H1 (cell line): ENCODE results near the gene PPP1R1C. TPM values are rescaled to one million over a fixed set of nuclear protein-coding genes. Genes with fewer than 3 reads are reported as not detected.

Experiments
- CTCF ChIA-PET: fragments of 300-600 bp; sonication (Branson Sonifier 250); formaldehyde crosslinking; loops from one replicate; lab custom pipeline; 2021; ENCODE audit not compliant: partially characterized antibody; lab: Charles Lee
- POLR2A ChIA-PET: fragments of 300-600 bp; sonication (Branson Sonifier 250); formaldehyde crosslinking; loops from one replicate; lab custom pipeline; 2021; ENCODE audit warnings: inconsistent platforms; ENCODE audit not compliant: partially characterized antibody; lab: Charles Lee
- DNase-seq, 2 experiments: peaks; one replicate each; pipeline versions ENCODE4 v3.0.0 to v3.0.0-alpha.2; 2010 to 2022; ENCODE audit warnings: low spot score in 2 of 2, low read depth in 1 of 2, mixed read lengths in 1 of 2
- FAIRE-seq: peaks from 2 replicates; lab custom pipeline; 2011; peaks lifted over from hg19 to GRCh38; lab: Jason Lieb, UNC
- H2AFZ ChIP-seq: 2 replicates; pipeline ENCODE4 v1.8.1; 2012; ENCODE audit warnings: low read length, inconsistent platforms
- H2AK5ac ChIP-seq: 2 replicates; pipeline ENCODE4 v1.6.1; 2013; ENCODE audit warnings: low read depth, low read length
- H2BK120ac ChIP-seq: replicated peaks from 2 replicates; pipeline ENCODE3; 2013; ENCODE audit warnings: low read depth, low read length, inconsistent platforms
- H2BK12ac ChIP-seq: 2 replicates; pipeline ENCODE4 v1.6.1; 2013; ENCODE audit warnings: low read depth, low read length
- H2BK15ac ChIP-seq: 2 replicates; pipeline ENCODE4 v1.6.1; 2013; ENCODE audit warnings: low read length
- H2BK20ac ChIP-seq: 2 replicates; pipeline ENCODE4 v1.6.1; 2013; ENCODE audit warnings: low read length
- H2BK5ac ChIP-seq: 2 replicates; pipeline ENCODE4 v1.6.1; 2013; ENCODE audit warnings: low read depth, low read length
- H3K14ac ChIP-seq: 2 replicates; pipeline ENCODE4 v1.6.1; 2013; ENCODE audit warnings: inconsistent platforms; ENCODE audit not compliant: insufficient read length
- H3K18ac ChIP-seq: 2 replicates; pipeline ENCODE4 v1.6.1; 2013; ENCODE audit warnings: low read length; ENCODE audit errors: extremely low read depth
- H3K23ac ChIP-seq: 2 replicates; pipeline ENCODE4 v1.6.1; 2013; ENCODE audit warnings: inconsistent platforms; ENCODE audit not compliant: insufficient read length
- H3K23me2 ChIP-seq: 2 replicates; pipeline ENCODE4 v1.6.1; 2013; ENCODE audit warnings: low read depth, low read length
- H3K27ac ChIP-seq: 2 replicates; pipeline ENCODE4 v1.6.1; 2011; ENCODE audit warnings: low read depth, low read length, inconsistent platforms
- H3K27me3 ChIP-seq, 4 experiments: replicated peaks in 1 of 4; 1 replicate in 1 of 4; 2 replicates in 3 of 4; pipeline versions ENCODE4 v1.6.1 to v1.8.1; 2011 to 2013; ENCODE audit warnings: low read length in 3 of 4, mild to moderate bottlenecking in 3 of 4, inconsistent platforms in 2 of 4, mixed read lengths in 2 of 4, moderate library complexity in 1 of 4; ENCODE audit not compliant: control insufficient read depth in 3 of 4, insufficient read depth in 3 of 4; ENCODE audit errors: extremely low read depth in 1 of 4
- H3K36me3 ChIP-seq, 4 experiments: 2 replicates each; pipeline versions ENCODE4 v1.6.1 to v1.8.1; 2011 to 2013; ENCODE audit warnings: mild to moderate bottlenecking in 4 of 4, low read length in 3 of 4, moderate library complexity in 2 of 4, control low read depth in 1 of 4, inconsistent platforms in 1 of 4; ENCODE audit not compliant: insufficient read depth in 4 of 4, control insufficient read depth in 2 of 4
- H3K4ac ChIP-seq: replicated peaks from 2 replicates; pipeline ENCODE3; 2013; ENCODE audit warnings: low read length, low read depth, mixed read lengths, inconsistent platforms; ENCODE audit not compliant: insufficient read length
- H3K4me1 ChIP-seq, 4 experiments: replicated peaks in 1 of 4; 1 replicate in 1 of 4; 2 replicates in 3 of 4; pipeline versions ENCODE4 v1.6.1 to v1.8.1; 2011 to 2013; ENCODE audit warnings: low read length in 3 of 4, inconsistent platforms in 2 of 4, mixed read lengths in 1 of 4; ENCODE audit not compliant: insufficient read depth in 4 of 4, control insufficient read depth in 3 of 4
- H3K4me2 ChIP-seq, 2 experiments: 2 replicates each; pipeline versions ENCODE4 v1.6.1 to v1.8.1; 2011 to 2013; ENCODE audit warnings: low read depth in 2 of 2, low read length in 2 of 2, control low read depth in 1 of 2, inconsistent platforms in 1 of 2, mild to moderate bottlenecking in 1 of 2; ENCODE audit not compliant: insufficient read depth in 1 of 2
- H3K4me3 ChIP-seq, 4 experiments: fragments of 200-600, 300-600 bp in 1 of 4; sonication (generic), shearing (Covaris generic), sonication (Bioruptor Twin) in 1 of 4; 2 replicates each; pipeline versions ENCODE4 v1.5.1 to v1.8.1; 2011 to 2016; ENCODE audit warnings: low read length in 4 of 4, low read depth in 3 of 4, control low read depth in 2 of 4, inconsistent platforms in 2 of 4, mild to moderate bottlenecking in 2 of 4, mixed read lengths in 1 of 4, moderate library complexity in 1 of 4; ENCODE audit not compliant: insufficient read depth in 2 of 4; ENCODE audit errors: extremely low read depth in 1 of 4
- H3K56ac ChIP-seq: replicated peaks from 2 replicates; pipeline ENCODE3; 2013; ENCODE audit warnings: low read depth, mild to moderate bottlenecking, mixed read lengths, low read length, inconsistent platforms; ENCODE audit not compliant: insufficient read length
- H3K79me1 ChIP-seq: 2 replicates; pipeline ENCODE4 v1.6.1; 2013; ENCODE audit warnings: low read depth, low read length, control low read depth
- H3K79me2 ChIP-seq, 2 experiments: 2 replicates each; pipeline versions ENCODE4 v1.6.1 to v1.8.1; 2012 to 2013; ENCODE audit warnings: low read length in 2 of 2, mild to moderate bottlenecking in 2 of 2, inconsistent platforms in 1 of 2; ENCODE audit not compliant: insufficient read depth in 2 of 2, control insufficient read depth in 1 of 2
- H3K9ac ChIP-seq, 4 experiments: replicated peaks in 1 of 4; 1 replicate in 1 of 4; 2 replicates in 3 of 4; pipeline versions ENCODE4 v1.6.1 to v1.8.1; 2011 to 2013; ENCODE audit warnings: low read depth in 3 of 4, low read length in 3 of 4, control low read depth in 2 of 4, mild to moderate bottlenecking in 2 of 4, moderate library complexity in 2 of 4, inconsistent platforms in 1 of 4; ENCODE audit errors: extremely low read depth in 1 of 4
- H3K9me3 ChIP-seq, 2 experiments: 2 replicates each; pipeline versions ENCODE4 v1.6.1 to v1.8.1; 2012 to 2013; ENCODE audit warnings: mild to moderate bottlenecking in 2 of 2, moderate library complexity in 2 of 2, control low read depth in 1 of 2, inconsistent platforms in 1 of 2, low read depth in 1 of 2, low read length in 1 of 2, mixed read lengths in 1 of 2; ENCODE audit not compliant: insufficient read depth in 2 of 2
- H4K20me1 ChIP-seq, 2 experiments: replicated peaks in 1 of 2; 2 replicates each; pipeline versions ENCODE3 to v1.8.1; 2011 to 2013; ENCODE audit warnings: inconsistent platforms in 2 of 2, low read length in 2 of 2, mild to moderate bottlenecking in 1 of 2; ENCODE audit not compliant: insufficient read depth in 2 of 2, control insufficient read depth in 1 of 2
- H4K5ac ChIP-seq: 2 replicates; pipeline ENCODE4 v1.6.1; 2013; ENCODE audit warnings: low read length, low read depth, mixed read lengths, inconsistent platforms; ENCODE audit not compliant: insufficient read length
- H4K8ac ChIP-seq: 2 replicates; pipeline ENCODE4 v1.8.0; 2013; ENCODE audit warnings: mild to moderate bottlenecking, moderate library complexity, low read length, inconsistent platforms; ENCODE audit not compliant: insufficient read depth; ENCODE audit errors: extremely low read depth
- H4K91ac ChIP-seq: replicated peaks from 2 replicates; pipeline ENCODE3; 2013; ENCODE audit warnings: low read length, mixed read lengths, inconsistent platforms; ENCODE audit not compliant: insufficient read length
- GTF2F1 ChIP-seq: IDR thresholded peaks from 2 replicates; pipeline ENCODE4 v1.6.1; 2012; ENCODE audit warnings: low read depth, low read length, improper control_type of control experiment, borderline replicate concordance
- SRF ChIP-seq: IDR thresholded peaks from 2 replicates; pipeline ENCODE4 v1.6.1; 2011; ENCODE audit warnings: mild to moderate bottlenecking, low read depth, low read length, moderate library complexity
- TCF12 ChIP-seq: IDR thresholded peaks from 2 replicates; pipeline ENCODE4 v1.6.1; 2011; ENCODE audit warnings: low read depth, mild to moderate bottlenecking, low read length
- WGBS, 2 experiments: shearing (Covaris generic) in 1 of 2; methylation state at CpG; one replicate each; pipeline versions ENCODE4 v1.1.6 to v1.1.7; 2013 to 2015; ENCODE audit warnings: low lambda C conversion rate in 2 of 2, mixed read lengths in 2 of 2, inconsistent platforms in 1 of 2, low coverage in 1 of 2, missing lambda C conversion rate in 1 of 2; ENCODE audit not compliant: insufficient replicate concordance in 2 of 2, insufficient coverage in 1 of 2, insufficient read length in 1 of 2; ENCODE audit errors: extremely low coverage in 1 of 2, missing lambda C conversion rate in 1 of 2; 5-methylcytosine and 5-hydroxymethylcytosine counted together
- polyA plus RNA-seq, 7 experiments: library from polyadenylated mRNA; depleted of rRNA in 3 of 7; stranded (reverse) in 5 of 7; unstranded in 2 of 7; fragments of >200 nt in 5 of 7; fragments of 200-250 nt in 2 of 7; gene quantifications; 1 replicate in 5 of 7; 2 replicates in 1 of 7; 4 replicates in 1 of 7; pipeline versions ENCODE4 v1.2.1 to v1.2.3, GENCODE V29; 2011 to 2013; ENCODE audit warnings: missing spikeins in 2 of 7, mixed read lengths in 2 of 7
- total RNA-seq: library from RNA; stranded (reverse); fragmentation: NEBNext Ultra II Directional; extraction: Animal tissue kit (Norgen Biotek cat#: 25700); gene quantifications from 2 replicates; pipeline ENCODE4 v1.2.1, GENCODE V29; 2021
- TF ChIP-seq, protein P1 (sequence below): IDR thresholded peaks from 2 replicates; pipeline ENCODE4 v1.6.1; 2011; ENCODE audit warnings: low read length, improper control_type of control experiment

PPP1R1C gene
- total and polyA plus RNA-seq, 2 of the 8 experiments (the other 6 are each of a cell fraction or from before 2014, with no cell fraction given): 1.3 to 5.3 TPM

DNA sequence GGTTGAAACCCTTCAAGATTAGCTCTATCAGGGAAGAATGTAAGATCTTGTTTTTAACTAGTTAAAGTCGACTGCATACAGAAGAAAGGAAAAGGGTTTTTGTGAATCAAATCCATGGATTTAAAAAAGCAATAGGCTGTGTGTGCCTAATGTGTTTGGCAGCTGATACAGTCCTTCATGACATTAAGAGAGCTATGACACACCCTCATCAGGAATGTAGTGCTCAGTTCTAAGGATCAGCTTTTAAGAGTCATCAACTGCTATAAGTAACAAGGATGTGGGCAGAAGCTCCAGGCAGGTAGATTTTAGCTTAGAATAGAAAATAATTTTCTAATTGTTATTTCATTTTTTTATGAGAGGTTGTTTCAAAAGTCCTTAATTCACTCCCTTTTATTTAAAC is 52.9 kb downstream of the PPP1R1C start:
- Histone ChIP-seq H2BK12ac (no peak overlapping the region), H3K23ac (no peak overlapping the region), H2AFZ (no peak overlapping the region), H4K20me1 (no peaks in the 10 kb centered on the region), H3K23me2 (no peaks in the 10 kb centered on the region), H3K4me1 (no peaks in the 10 kb centered on the region), H3K4me2 (no peak overlapping the region), H3K9ac (no peak overlapping the region), H3K27ac (no peak overlapping the region), H4K5ac (no peak overlapping the region), H3K79me2 (0 out of 4 replicates have a peak, but pooled peaks cover 0 to under 1% of the 10 kb centered on the region in 2 experiments), H3K14ac (no peak overlapping the region), H3K4ac (no peak overlapping the region), H2BK20ac (no peak overlapping the region), H3K56ac (no peak overlapping the region), H2AK5ac (no peak overlapping the region), H2BK15ac (no peak overlapping the region), H3K9me3 (no peaks in the 10 kb centered on the region), H3K36me3 (no peaks in the 10 kb centered on the region), H4K8ac (no peak overlapping the region), H3K27me3 (no peaks in the 10 kb centered on the region), H3K79me1 (no peaks in the 10 kb centered on the region), H4K91ac (no peak overlapping the region), H3K18ac (no peak overlapping the region), H2BK5ac (no peak overlapping the region), H3K4me3 (no peak overlapping the region), H2BK120ac (no peak overlapping the region)
- 83% methylated on average over 1 of the region's 1 CpG; no CpG with 5 or more reads in 1 of the 2 experiments for WGBS, 2 experiments
- no peak for TF ChIP-seq TCF12
- no peak for TF ChIP-seq SRF
- no peak for TF ChIP-seq GTF2F1
- TF ChIP-seq, protein P1, sequence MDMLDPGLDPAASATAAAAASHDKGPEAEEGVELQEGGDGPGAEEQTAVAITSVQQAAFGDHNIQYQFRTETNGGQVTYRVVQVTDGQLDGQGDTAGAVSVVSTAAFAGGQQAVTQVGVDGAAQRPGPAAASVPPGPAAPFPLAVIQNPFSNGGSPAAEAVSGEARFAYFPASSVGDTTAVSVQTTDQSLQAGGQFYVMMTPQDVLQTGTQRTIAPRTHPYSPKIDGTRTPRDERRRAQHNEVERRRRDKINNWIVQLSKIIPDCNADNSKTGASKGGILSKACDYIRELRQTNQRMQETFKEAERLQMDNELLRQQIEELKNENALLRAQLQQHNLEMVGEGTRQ: no peak
- FAIRE-seq: no peak
- DNase-seq: no peak
- ChIA-PET POLR2A (no interaction called here), CTCF (interaction anchor here (0.6 kb wide), 2 partner anchors 117 to 376 kb away, joined by 3 to 4 read pairs; no protein-coding TSS in a partner anchor)
